A549 (cell line): Measurements from ENCODE around the gene GULP1.

Source experiments
- BCL3 ChIP-seq: fragments of >200 bp; sonication (Bioruptor Twin); formaldehyde crosslinking; IDR thresholded peaks from 3 replicates; pipeline ENCODE4 v1.6.1; 2016
- CHD4 ChIP-seq: fragments of 200-600 bp; sonication (generic); IDR thresholded peaks from 2 replicates; pipeline ENCODE4 v1.6.1; 2016; ENCODE audit warnings: antibody characterized with exemption, mild to moderate bottlenecking, borderline replicate concordance
- CTCF ChIP-seq: fragments of >200 bp; sonication (Bioruptor Twin); formaldehyde crosslinking; IDR thresholded peaks from 3 replicates; pipeline ENCODE4 v1.5.1; 2016
- ELK1 ChIP-seq: fragments of 150-350 bp; IDR thresholded peaks from 2 replicates; pipeline ENCODE4 v1.6.1; 2014; ENCODE audit warnings: low read depth, mild to moderate bottlenecking, low read length
- EP300 ChIP-seq, 2 experiments: fragments of >200 bp; sonication (Bioruptor Twin); formaldehyde crosslinking; IDR thresholded peaks; 2 replicates in 1 of 2; 3 replicates in 1 of 2; pipeline ENCODE4 v1.6.1; 2016 to 2017
- ESRRA ChIP-seq: fragments of 150-350 bp; IDR thresholded peaks from 2 replicates; pipeline ENCODE4 v1.6.1; 2014; ENCODE audit warnings: mild to moderate bottlenecking, low read length, borderline replicate concordance
- KDM1A ChIP-seq: fragments of 200-600 bp; sonication (generic); IDR thresholded peaks from 2 replicates; pipeline ENCODE4 v1.6.1; 2016; ENCODE audit warnings: low read depth, mild to moderate bottlenecking
- MAFK ChIP-seq: fragments of 450-650 bp; IDR thresholded peaks from 2 replicates; pipeline ENCODE4 v1.6.1; 2014; ENCODE audit not compliant: partially characterized antibody
- MYC ChIP-seq: IDR thresholded peaks from 2 replicates; pipeline ENCODE4 v1.6.1; 2012; ENCODE audit warnings: mild to moderate bottlenecking, inconsistent platforms, low read length, improper control_type of control experiment, borderline replicate concordance
- POLR2A ChIP-seq: IDR thresholded peaks from 2 replicates; pipeline ENCODE4 v1.6.1; 2012; ENCODE audit warnings: mild to moderate bottlenecking, low read length
- RAD21 ChIP-seq, 2 experiments: fragments of >200 bp in 1 of 2; sonication (Bioruptor Twin) in 1 of 2; formaldehyde crosslinking in 1 of 2; IDR thresholded peaks in 1 of 2; conservative IDR thresholded peaks in 1 of 2; 2 replicates in 1 of 2; 3 replicates in 1 of 2; pipeline ENCODE4 v1.6.1; 2012 to 2018; ENCODE audit warnings: inconsistent platforms in 1 of 2
- SMC3 ChIP-seq: fragments of >200 bp; sonication (Bioruptor Twin); formaldehyde crosslinking; IDR thresholded peaks from 3 replicates; pipeline ENCODE4 v1.6.1; 2018; ENCODE audit warnings: inconsistent platforms
- ZC3H11A ChIP-seq: fragments of 450-650 bp; IDR thresholded peaks from 2 replicates; pipeline ENCODE4 v1.6.1; 2014; ENCODE audit warnings: antibody characterized with exemption, mild to moderate bottlenecking

- TF ChIP-seq CTCF: no peak
- TF ChIP-seq SMC3: no peak
- no peak for TF ChIP-seq RAD21 (conservative IDR thresholded peaks at IDR 0.05 in 1 of 2, IDR thresholded peaks at IDR 0.05 in 1 of 2)
- TF ChIP-seq EP300 (IDR thresholded peaks at IDR 0.05): no peak
- TF ChIP-seq ZC3H11A: no peak
- no peak for TF ChIP-seq CHD4
- no peak for TF ChIP-seq MYC
- no peak for TF ChIP-seq POLR2A
- TF ChIP-seq ELK1: no peak
- no peak for TF ChIP-seq KDM1A
- no peak for TF ChIP-seq MAFK
- no peak for TF ChIP-seq ESRRA
- TF ChIP-seq BCL3: no peak
Observed at GRCh38 chr2:188527581-188527993, 235.9 kb downstream of the GULP1 start.
